GM11168 (cell line): ENCODE results near the gene ACP7.
"Not testable (repeated sequence)": the region's sequence is repeated elsewhere in the genome, so short reads cannot be mapped to it uniquely, and the experiment has no call there.

Experiments used
- in situ Hi-C: fragments of 300-500 bp; cut with MboI; formaldehyde crosslinking; loops from one replicate; pipeline ENCODE4 v1.12.0; 2022; ENCODE audit warnings: low sequenced_read_pairs; ENCODE audit not compliant: unreplicated experiment

ACP7 gene, protein sequence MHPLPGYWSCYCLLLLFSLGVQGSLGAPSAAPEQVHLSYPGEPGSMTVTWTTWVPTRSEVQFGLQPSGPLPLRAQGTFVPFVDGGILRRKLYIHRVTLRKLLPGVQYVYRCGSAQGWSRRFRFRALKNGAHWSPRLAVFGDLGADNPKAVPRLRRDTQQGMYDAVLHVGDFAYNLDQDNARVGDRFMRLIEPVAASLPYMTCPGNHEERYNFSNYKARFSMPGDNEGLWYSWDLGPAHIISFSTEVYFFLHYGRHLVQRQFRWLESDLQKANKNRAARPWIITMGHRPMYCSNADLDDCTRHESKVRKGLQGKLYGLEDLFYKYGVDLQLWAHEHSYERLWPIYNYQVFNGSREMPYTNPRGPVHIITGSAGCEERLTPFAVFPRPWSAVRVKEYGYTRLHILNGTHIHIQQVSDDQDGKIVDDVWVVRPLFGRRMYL

DNA sequence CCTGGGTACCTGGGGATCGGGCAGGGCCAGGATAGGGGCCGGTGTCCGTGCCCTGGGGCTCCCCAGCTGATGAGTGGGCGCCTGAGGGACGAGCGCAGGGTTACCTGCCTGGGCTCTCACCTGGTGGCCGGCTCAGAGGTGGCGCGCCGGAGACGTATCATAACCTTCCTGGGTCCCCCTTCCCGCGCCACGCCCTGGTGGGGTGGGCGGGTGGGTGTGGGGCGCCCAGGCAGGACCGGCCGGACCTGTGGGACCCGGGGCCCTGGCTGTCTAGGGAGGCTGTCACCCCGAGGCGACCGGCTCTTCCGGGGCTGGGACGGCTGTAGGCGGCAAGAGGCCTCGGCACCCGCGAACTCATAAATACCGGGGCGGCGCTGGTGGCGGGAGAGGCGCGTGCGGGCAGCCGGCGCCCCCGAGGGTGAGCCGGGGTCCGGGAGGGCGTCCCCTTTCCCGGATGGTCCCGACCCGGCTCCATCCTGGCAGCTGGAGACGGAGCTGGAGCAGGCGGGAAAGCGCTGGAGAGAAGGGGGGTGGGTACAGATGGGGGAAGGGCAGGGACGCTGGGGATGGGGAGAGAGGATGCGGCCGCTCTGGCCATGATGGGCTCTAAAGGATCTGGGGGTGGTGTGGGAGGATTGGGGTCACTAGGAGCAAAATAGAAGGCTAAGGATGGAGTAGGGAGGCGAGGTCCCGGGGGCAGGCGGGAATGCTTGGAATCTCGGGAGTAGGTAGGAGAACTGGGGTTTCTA lies at the start of gene ACP7:
Gene ACP7, plus strand, starts transcription at position 386 of the 749 bp plus-strand sequence. CDS start 902 bp downstream, outside the sequence.
- in situ Hi-C loops, result no loop called here

DNA sequence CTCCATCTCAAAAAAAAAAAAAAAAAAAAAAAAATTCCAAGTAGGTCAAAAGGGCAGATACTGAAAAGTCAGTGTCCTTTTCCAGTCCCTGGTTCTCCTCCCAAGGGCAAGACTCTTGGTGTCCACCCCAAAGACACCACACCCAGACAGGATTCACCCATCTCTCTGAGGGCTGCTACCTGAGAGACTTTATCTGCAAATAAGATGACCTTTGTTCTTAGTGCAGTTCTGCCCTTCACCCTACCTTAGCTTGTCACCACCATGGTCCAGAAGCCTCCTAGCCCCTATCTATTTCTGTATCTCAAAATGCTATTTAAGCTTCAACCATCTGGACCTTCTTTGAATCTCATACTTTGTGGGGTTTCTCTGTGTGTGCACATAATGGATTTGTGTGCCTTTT lies 47.6 kb upstream of the ACP7 start:
- in situ Hi-C loops, result no loop called here

- in situ Hi-C loops, result no loop called here
These were observed 47.0 kb upstream of the ACP7 start for GRCh38 chr19:39037194-39037593.

DNA sequence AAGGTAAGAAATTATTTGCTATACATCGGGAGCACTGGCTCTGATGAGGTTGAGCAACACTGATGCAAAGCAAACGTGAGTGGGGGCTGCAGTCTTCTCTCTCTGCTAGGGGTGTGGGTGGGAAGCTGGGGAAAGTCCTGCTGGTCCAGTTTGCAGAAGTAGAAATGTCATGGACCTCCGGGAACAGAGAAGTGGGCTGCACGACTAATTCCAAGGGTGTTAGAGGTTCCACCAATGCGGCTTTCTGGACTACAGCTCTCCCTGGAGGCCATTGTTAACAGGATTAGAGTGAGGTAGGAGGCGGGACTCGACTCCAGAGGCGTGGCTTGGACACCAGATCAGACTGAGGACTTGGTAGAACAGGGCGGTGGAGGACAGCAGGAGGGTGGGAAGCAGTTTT lies 46.1 kb upstream of the ACP7 start:
- in situ Hi-C loops, result no loop called here

DNA sequence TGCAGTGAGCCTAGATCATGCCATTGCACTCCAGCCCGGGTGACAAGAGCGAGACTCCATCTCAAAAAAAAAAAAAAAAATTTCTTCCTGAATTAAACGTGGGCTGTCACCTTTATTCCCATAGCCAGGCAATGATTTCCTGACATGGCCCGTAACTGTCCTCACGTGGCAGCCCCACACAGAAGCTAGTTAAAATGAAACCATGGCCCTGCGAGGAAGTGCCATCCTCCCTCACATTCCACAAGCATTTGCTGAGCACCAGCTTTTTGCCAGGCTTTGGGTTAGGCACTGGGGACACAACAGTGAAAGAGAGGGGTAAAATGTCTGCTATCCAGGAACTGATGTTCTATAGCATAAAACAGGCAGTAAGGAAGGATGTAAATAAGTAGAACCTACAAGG lies 38.7 kb upstream of the ACP7 start:
- in situ Hi-C loops, result no loop called here

DNA sequence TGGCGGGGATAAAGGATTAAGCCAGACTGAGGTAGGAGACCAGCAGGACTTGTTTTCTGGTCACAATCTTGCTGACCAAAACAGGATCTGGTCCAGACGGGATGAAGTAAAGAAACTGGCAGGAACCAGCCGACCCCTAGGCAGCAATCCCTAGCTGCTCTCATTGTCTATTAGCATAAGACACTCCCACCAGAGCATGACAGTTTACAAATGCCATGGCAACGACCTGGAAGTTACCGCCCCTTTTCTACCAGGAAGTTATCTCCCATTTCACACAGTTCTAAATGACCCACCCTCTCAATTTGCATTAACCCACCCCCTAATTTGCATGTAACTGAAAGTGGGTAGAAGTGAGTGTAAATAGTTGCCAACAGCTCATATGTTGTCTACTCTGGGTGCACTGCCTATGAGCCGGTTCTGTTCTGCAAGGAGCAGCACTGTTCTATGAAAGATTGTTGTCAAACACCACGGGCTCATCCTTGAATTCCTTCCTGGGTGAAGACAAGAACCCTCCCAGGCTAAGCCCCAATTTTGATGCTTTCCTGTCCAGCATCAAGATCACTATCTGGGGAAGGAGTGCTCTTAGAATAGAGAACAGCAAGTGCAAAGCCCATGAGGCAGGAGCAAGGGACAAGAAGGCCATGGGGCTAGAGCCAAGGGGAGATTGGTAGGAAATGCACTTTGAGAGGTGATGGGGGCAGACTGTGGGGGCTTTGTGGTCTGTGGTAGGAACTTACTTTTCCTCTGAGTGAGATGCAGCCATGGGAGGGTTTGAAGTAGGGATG lies 37.9 kb upstream of the ACP7 start:
- in situ Hi-C loops, result no loop called here

- in situ Hi-C loops, result no loop called here
These were observed 37.1 kb upstream of the ACP7 start for GRCh38 chr19:39047073-39047472.

DNA sequence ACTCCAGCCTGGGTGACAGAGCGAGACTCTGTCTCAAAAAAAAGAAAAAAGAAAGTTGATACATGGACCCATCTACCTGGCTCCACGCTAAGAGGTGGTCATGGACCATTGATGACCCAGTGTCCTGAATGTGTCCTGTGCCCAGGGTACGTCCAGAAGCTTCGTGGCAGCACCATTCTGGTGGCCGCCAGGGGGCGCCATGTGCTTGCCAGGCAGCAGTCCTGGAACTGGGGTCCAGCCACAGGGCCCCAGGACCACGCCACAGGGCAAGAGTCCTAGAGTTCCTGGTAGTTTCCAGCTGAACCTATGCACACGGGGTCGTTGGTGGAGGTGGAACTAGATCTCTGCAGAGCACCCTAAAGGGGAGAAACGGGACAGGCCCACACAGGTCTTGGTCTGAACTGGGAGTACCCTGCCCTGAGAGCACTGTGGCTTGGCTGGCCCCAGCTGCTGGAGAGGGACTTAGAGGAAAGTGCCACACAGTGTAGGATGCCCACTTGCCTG lies 31.9 kb upstream of the ACP7 start:
- in situ Hi-C loops, result no loop called here

DNA sequence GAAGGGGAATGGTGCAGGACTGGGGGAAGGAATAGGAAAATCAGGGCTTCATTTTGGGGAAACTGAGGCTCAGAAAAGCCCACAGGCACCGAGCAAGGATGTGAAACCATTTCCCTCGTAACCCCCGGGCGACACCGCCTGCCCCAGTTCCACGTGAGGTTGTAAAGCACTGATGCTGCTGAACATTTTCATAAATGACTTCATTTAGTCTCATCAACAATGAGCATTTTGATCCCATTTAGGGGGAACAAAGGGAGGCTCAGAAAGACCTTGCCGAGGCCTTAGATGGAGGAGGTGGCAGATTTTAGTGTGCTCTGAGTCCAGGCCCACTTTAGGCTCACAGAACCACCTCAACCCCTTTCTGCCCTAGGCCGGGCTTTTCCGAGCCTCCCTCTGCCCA lies 31.3 kb upstream of the ACP7 start:
- in situ Hi-C loops, result no loop called here

DNA sequence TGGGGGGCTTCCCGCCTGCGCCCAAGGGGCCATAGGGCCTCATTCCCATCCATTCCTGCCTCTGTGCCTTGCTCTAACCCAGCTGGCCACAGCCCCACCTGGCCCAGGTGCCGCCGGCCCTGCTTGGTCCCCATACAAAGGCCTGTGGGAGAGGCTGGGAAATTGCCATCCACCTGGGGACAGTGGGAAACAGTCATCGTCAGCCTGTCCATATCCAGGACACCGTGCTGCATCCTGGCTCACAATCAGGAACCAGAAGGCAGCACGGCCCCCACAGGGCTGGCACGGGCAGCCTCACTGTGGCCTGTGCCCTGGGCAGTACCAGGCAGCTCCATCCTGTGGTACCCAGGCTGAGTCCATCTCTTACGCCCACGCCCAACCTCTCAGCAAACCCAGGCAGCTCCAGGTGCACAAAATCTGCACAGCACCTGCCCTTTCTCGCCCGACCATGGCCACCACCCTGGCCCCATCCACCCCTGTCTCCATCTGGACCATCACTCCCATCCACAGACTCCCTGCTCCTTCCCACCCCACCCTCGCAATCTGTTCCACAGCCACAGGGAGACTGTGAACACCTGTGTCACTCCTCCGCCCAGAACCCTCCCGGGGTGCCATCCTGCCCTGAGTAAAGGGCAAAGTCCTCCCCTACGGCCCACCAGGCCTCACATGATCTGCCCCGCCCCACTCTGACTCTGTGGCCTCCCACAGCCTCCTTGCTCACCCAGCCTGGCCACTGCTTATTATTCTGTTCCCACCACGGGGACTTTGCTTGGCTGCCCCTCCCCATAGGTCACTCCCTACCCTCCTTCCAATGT lies 30.7 kb upstream of the ACP7 start:
- in situ Hi-C loops, result no loop called here

- in situ Hi-C loops, result no loop called here
These were observed 30.1 kb upstream of the ACP7 start for GRCh38 chr19:39054091-39054470.

- in situ Hi-C loops, result no loop called here
These were observed 26.6 kb upstream of the ACP7 start for GRCh38 chr19:39057615-39058014.

DNA sequence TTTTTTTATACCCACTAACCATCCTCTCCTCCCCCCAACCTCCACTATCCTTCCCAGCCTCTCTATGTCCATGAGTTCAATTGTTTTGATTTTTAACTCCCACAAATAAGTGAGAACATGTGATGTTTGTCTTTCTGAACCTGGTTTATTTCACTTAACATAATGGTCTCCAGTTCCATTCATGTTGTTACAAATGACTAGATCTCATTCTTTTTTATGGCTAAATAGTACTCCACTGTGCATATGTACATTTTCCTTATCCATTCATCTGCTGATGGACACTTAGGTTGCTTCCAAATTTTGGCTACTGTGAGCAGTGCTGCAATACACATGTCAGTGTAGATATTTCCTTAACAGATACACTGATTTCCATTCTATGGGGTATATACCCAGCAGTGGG lies 24.9 kb upstream of the ACP7 start:
- in situ Hi-C loops, result no loop called here

DNA sequence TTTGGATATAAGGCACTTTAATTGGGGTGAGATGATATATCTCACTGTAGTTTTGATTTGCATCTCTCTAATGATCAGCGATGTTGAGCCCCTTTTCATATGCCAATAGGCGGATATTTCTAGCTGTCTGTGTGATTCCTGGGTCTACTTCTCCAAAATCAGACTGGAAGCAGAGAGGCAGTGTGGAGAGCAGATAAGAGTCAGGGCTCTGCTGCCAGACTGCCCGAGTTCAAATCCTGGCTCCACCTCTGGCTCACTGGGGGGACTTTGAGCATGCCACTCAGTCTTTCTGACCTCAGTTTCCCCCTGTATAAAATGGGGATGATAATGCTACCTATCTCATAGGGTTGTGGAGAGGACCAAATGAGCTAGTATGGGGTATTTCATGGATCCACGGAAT lies 24.0 kb upstream of the ACP7 start:
- in situ Hi-C loops, result no loop called here

DNA sequence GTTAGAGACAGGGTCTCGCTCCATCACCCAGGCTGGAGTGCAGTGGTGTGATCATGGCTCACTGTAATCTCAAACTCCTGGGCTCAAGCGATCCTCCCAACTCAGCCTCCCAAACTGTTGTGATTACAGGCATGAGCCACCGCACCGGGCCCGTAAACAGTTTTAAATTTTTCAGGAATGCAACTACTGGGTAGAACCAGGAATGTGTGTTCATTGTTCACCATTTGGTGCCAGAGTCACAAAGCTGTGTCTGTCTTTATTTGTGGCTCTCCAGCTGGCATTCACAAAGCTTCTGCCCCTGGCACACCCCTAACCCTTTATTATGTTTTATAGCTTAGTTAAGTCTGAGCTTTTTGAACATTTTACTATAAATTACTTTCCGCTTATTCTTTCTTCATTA lies 19.8 kb upstream of the ACP7 start:
- in situ Hi-C loops, result no loop called here

- in situ Hi-C loops, result no loop called here
These were observed 18.2 kb upstream of the ACP7 start for GRCh38 chr19:39065928-39066327.

GRCh38 chr19:39067104-39067503 lies 17.1 kb upstream of the ACP7 start:
- in situ Hi-C loops, result no loop called here

GRCh38 chr19:39068259-39068658 lies 15.9 kb upstream of the ACP7 start:
- in situ Hi-C loops, result not testable (repeated sequence)

GRCh38 chr19:39070888-39071287 lies 13.3 kb upstream of the ACP7 start:
- in situ Hi-C loops, result no loop called here

GRCh38 chr19:39074205-39074692 lies 9.9 kb upstream of the ACP7 start:
- in situ Hi-C loops, result no loop called here
